ENCODE results near the gene EEF1AKMT3.

- TF ChIP-seq, protein P1, sequence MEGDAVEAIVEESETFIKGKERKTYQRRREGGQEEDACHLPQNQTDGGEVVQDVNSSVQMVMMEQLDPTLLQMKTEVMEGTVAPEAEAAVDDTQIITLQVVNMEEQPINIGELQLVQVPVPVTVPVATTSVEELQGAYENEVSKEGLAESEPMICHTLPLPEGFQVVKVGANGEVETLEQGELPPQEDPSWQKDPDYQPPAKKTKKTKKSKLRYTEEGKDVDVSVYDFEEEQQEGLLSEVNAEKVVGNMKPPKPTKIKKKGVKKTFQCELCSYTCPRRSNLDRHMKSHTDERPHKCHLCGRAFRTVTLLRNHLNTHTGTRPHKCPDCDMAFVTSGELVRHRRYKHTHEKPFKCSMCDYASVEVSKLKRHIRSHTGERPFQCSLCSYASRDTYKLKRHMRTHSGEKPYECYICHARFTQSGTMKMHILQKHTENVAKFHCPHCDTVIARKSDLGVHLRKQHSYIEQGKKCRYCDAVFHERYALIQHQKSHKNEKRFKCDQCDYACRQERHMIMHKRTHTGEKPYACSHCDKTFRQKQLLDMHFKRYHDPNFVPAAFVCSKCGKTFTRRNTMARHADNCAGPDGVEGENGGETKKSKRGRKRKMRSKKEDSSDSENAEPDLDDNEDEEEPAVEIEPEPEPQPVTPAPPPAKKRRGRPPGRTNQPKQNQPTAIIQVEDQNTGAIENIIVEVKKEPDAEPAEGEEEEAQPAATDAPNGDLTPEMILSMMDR (IDR thresholded peaks at IDR 0.05; ENCODE audit: low read length): no peak
- TF ChIP-seq EZH2 (IDR thresholded peaks at IDR 0.05; ENCODE audit: borderline replicate concordance, low read length): no peak
These were observed 31.6 kb upstream of the EEF1AKMT3 start for GRCh38 chr12:57740656-57741412.

Data from OCI-LY1 (cell line).